Measurements from ENCODE around the gene MOCS3.

The MOCS3 gene

DNA sequence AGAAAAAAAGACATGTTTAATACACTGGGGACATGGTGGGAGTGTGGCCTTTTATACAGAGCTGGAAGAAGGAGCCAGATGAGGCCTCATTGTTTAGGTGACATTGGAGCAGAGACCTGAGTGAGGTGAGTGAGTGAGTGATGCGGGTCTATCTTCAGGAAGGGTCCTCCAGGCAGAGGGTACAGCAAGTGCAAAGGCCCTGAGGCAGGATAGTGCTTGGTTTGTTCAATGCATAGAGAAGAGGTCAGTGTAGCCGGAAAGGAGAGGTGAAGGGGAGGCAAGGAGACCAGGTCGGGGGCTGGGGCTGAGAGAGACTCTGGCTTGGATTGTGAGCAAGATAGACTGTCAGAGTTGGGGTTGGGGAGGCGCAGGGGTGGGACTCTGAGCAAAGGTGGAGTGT, 40.7 kb downstream of the MOCS3 start:
- peaks cover 7% of the 10 kb centered on the region for H3K4me1 ChIP-seq (ENCODE audit: control insufficient read depth, insufficient read depth, low read length)
- H3K36me3 ChIP-seq (ENCODE audit: control insufficient read depth, insufficient read depth, low read length) = no peaks in the 10 kb centered on the region
- no peaks in the 10 kb centered on the region for H3K9me3 ChIP-seq (ENCODE audit: control insufficient read depth, low read length)
- H3K27me3 ChIP-seq (ENCODE audit: control insufficient read depth, insufficient read depth, low read length, poor library complexity, severe bottlenecking) = no peaks in the 10 kb centered on the region
- WGBS, 2 experiments = 94 to 96% methylated on average over 4 of the region's 4 CpGs
- H3K27ac ChIP-seq (ENCODE audit: insufficient read depth, low read depth, low read length, poor library complexity, severe bottlenecking) = no peak overlapping the region
- H3K4me3 ChIP-seq (ENCODE audit: insufficient read depth, low read depth, low read length) = no peak overlapping the region

DNA sequence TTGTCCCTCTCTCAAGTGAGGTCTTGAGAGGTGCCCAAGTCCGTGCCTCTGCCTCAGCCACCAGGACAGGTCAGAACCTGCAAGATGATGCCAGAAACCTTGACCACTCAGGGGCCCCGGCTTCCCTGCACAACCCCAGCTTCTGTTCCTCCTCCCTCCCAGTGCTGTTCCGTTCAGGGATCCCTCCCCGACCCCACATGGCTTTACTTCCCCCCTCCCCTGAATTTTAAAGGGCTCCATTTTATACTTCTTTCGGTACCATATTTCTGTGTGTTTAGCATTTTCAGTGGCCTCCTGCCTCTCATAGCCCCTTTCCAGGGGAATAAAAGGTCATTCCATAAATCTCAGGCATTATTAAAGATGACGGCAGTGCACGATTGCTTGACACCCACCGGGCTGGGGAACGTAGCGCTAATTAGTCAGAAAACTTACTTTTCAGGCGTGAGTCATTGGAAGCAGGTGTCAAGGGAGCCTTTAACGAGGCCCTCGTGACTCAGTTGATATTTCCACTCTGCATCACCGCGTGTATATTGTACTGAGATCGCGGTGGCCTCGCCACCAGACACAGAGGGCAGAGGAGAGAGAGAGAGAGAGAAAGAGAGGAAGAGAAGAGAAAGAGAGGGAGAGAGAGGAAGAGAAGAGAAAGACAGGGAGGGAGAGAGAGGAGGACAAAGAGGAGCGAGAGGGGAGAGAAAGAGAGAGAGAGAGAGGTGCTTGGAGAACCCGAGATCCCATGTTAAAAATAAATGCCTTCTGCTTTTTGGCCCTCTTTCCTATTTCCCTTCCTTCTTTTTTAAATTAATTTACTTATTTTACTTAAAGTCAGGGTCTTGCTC, 43.0 kb downstream of the MOCS3 start:
- Histone ChIP-seq H3K27ac (ENCODE audit: insufficient read depth, low read depth, low read length, poor library complexity, severe bottlenecking) (no peak overlapping the region), H3K4me3 (ENCODE audit: insufficient read depth, low read depth, low read length) (no peak overlapping the region), H3K4me1 (ENCODE audit: control insufficient read depth, insufficient read depth, low read length) (peaks cover 10% of the 10 kb centered on the region), H3K9me3 (ENCODE audit: control insufficient read depth, low read length) (no peaks in the 10 kb centered on the region), H3K36me3 (ENCODE audit: control insufficient read depth, insufficient read depth, low read length) (no peaks in the 10 kb centered on the region), H3K27me3 (ENCODE audit: control insufficient read depth, insufficient read depth, low read length, poor library complexity, severe bottlenecking) (no peaks in the 10 kb centered on the region)
- WGBS, 2 experiments = 94 to 95% methylated on average over 19 to 20 of the region's 20 CpGs

DNA sequence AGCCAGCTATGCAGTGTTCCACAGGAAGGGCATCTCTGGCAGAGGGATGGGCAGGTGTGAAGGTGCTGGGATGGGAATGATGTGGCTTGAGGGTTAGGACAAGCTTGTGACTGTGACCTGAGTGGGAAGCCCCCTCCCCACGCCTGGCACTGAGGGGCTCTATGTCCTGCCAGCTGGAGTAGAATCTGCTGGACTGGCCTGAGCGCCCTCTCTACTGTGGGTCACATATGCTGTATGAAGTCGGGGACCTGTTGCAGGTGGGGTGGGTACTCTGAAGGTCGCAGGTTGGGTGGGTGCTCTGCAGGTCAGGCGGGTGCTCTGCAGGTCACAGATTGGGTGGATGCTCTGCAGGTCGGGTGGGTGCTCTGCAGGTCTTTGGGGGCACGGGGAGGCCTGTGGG, 44.0 kb downstream of the MOCS3 start:
- WGBS, 2 experiments = 92% methylated on average over 7 of the region's 7 CpGs
- Histone ChIP-seq H3K4me1 (ENCODE audit: control insufficient read depth, insufficient read depth, low read length) (peaks cover 10% of the 10 kb centered on the region), H3K4me3 (ENCODE audit: insufficient read depth, low read depth, low read length) (no peak overlapping the region), H3K27me3 (ENCODE audit: control insufficient read depth, insufficient read depth, low read length, poor library complexity, severe bottlenecking) (no peaks in the 10 kb centered on the region), H3K27ac (ENCODE audit: insufficient read depth, low read depth, low read length, poor library complexity, severe bottlenecking) (no peak overlapping the region), H3K9me3 (ENCODE audit: control insufficient read depth, low read length) (no peaks in the 10 kb centered on the region), H3K36me3 (ENCODE audit: control insufficient read depth, insufficient read depth, low read length) (no peaks in the 10 kb centered on the region)

DNA sequence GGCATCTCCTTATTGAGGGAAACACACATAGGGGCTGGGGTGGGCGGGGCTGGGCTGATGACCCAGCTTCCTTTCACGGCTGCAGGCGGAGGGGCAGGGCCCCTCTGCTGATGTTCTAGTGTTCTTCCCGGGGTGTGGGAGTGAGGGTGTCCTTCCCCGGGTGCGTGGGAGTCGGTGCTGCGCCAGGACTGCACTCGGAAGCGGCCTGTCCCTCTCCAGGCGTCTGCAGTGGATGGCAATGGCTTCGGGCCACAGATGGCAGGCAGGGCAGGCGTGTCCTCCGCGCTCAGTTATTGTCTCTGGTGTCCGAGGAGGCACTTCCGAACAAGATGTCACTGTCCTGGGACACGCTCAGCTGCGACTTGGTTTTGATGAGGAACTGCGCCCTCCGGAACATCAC, 45.1 kb downstream of the MOCS3 start:
- H3K9me3 ChIP-seq (ENCODE audit: control insufficient read depth, low read length) = no peaks in the 10 kb centered on the region
- H3K36me3 ChIP-seq (ENCODE audit: control insufficient read depth, insufficient read depth, low read length) = no peaks in the 10 kb centered on the region
- H3K27ac ChIP-seq (ENCODE audit: insufficient read depth, low read depth, low read length, poor library complexity, severe bottlenecking) = no peak overlapping the region
- no peak overlapping the region for H3K4me3 ChIP-seq (ENCODE audit: insufficient read depth, low read depth, low read length)
- peaks cover 10% of the 10 kb centered on the region for H3K4me1 ChIP-seq (ENCODE audit: control insufficient read depth, insufficient read depth, low read length)
- WGBS, 2 experiments = 82 to 84% methylated on average over 21 of the region's 21 CpGs
- H3K27me3 ChIP-seq (ENCODE audit: control insufficient read depth, insufficient read depth, low read length, poor library complexity, severe bottlenecking) = no peaks in the 10 kb centered on the region

DNA sequence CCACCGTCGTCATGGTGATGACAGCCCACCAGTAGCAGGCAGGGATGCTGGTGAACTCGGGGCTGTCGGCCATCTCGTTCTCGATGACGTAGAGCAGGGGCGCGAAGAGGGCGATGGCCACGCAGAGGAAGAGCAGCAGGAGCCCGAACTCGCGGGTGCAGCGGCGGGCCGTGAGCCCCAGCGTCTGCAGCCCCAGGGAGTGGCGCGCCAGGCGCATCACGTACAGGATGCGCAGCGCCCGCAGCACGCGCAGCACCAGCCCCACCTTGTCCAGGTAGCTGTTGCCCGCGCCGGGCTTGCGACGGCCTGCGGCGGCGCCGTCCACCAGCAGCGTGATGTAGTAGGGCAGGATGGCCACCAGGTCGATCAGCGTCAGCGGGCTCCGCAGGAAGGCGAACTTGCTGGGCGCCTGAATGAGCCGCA, 45.7 kb downstream of the MOCS3 start:
- no peaks in the 10 kb centered on the region for H3K9me3 ChIP-seq (ENCODE audit: control insufficient read depth, low read length)
- peaks cover 10% of the 10 kb centered on the region for H3K4me1 ChIP-seq (ENCODE audit: control insufficient read depth, insufficient read depth, low read length)
- 96% methylated on average over 44 of the region's 44 CpGs for WGBS, 2 experiments
- no peak overlapping the region for H3K4me3 ChIP-seq (ENCODE audit: insufficient read depth, low read depth, low read length)
- H3K36me3 ChIP-seq (ENCODE audit: control insufficient read depth, insufficient read depth, low read length) = no peaks in the 10 kb centered on the region
- H3K27me3 ChIP-seq (ENCODE audit: control insufficient read depth, insufficient read depth, low read length, poor library complexity, severe bottlenecking) = no peaks in the 10 kb centered on the region
- no peak overlapping the region for H3K27ac ChIP-seq (ENCODE audit: insufficient read depth, low read depth, low read length, poor library complexity, severe bottlenecking)

DNA sequence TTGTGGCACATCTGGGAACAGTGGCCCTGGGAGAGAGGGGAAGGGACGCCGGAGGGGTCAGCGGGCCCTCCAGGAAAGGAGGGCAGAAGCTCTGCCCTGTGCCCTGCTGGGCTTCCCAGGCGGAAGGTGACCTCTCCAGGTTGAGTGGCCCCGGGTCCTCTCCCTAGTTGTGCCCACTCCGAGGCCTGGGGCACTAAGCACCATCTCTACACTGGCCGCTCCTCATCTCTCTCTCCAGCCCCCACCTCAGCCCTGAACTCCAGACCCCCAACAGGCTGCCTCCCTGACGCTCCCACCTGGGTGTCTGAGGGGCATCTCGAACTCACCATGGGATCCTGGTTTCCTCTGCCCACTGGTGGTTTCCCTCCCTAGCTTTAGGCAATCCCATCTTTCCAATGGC, 46.2 kb downstream of the MOCS3 start:
- Histone ChIP-seq H3K4me1 (ENCODE audit: control insufficient read depth, insufficient read depth, low read length) (peaks cover 10% of the 10 kb centered on the region), H3K27ac (ENCODE audit: insufficient read depth, low read depth, low read length, poor library complexity, severe bottlenecking) (no peak overlapping the region), H3K9me3 (ENCODE audit: control insufficient read depth, low read length) (no peaks in the 10 kb centered on the region), H3K4me3 (ENCODE audit: insufficient read depth, low read depth, low read length) (no peak overlapping the region), H3K36me3 (ENCODE audit: control insufficient read depth, insufficient read depth, low read length) (no peaks in the 10 kb centered on the region), H3K27me3 (ENCODE audit: control insufficient read depth, insufficient read depth, low read length, poor library complexity, severe bottlenecking) (no peaks in the 10 kb centered on the region)
- 94 to 95% methylated on average over 9 of the region's 9 CpGs for WGBS, 2 experiments

DNA sequence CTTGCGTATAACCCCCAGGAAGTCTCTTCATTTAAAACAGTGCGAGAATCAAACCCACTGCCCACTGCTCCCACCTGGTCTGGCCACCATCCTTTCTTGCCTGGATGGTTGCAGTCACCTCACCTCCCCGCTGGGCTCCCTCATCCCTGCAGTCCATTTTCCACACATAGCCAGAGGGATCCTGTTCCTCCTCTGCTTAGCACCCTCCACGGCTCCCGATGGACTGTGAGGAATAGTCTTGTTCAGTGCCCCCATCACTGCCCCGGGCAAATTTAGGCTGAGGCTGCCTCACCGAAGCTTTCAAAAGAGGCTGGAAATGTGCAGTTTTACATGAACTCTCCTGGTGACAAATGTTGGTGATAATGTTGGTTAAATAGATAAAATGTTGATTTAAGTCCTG, 46.6 kb downstream of the MOCS3 start:
- no peaks in the 10 kb centered on the region for H3K9me3 ChIP-seq (ENCODE audit: control insufficient read depth, low read length)
- H3K4me1 ChIP-seq (ENCODE audit: control insufficient read depth, insufficient read depth, low read length) = peaks cover 10% of the 10 kb centered on the region
- 95 to 96% methylated on average over 7 of the region's 7 CpGs for WGBS, 2 experiments
- H3K4me3 ChIP-seq (ENCODE audit: insufficient read depth, low read depth, low read length) = no peak overlapping the region
- H3K27ac ChIP-seq (ENCODE audit: insufficient read depth, low read depth, low read length, poor library complexity, severe bottlenecking) = no peak overlapping the region
- no peaks in the 10 kb centered on the region for H3K36me3 ChIP-seq (ENCODE audit: control insufficient read depth, insufficient read depth, low read length)
- H3K27me3 ChIP-seq (ENCODE audit: control insufficient read depth, insufficient read depth, low read length, poor library complexity, severe bottlenecking) = no peaks in the 10 kb centered on the region

DNA sequence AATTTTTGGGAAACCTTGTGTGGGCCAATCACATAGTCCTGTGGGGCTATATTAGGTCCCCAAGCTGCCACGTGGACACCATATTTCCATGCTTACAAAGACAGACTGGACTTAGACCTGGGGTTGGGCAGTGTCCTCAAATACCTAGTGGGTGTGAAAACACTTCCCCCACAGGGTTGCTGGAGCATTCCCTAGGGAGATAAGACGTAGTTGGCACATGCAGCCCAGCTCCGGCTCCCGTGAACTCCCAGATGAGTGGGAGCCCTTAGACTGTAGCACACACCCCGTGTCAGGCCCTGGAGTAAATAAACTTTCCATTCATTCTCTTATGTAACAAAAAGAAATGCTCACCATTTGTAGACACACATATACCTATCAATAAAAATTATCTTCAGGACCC, 50.1 kb downstream of the MOCS3 start:
- Histone ChIP-seq H3K4me3 (ENCODE audit: insufficient read depth, low read depth, low read length) (no peak overlapping the region), H3K27ac (ENCODE audit: insufficient read depth, low read depth, low read length, poor library complexity, severe bottlenecking) (no peak overlapping the region), H3K9me3 (ENCODE audit: control insufficient read depth, low read length) (no peaks in the 10 kb centered on the region), H3K4me1 (ENCODE audit: control insufficient read depth, insufficient read depth, low read length) (peaks cover 11% of the 10 kb centered on the region), H3K36me3 (ENCODE audit: control insufficient read depth, insufficient read depth, low read length) (no peaks in the 10 kb centered on the region), H3K27me3 (ENCODE audit: control insufficient read depth, insufficient read depth, low read length, poor library complexity, severe bottlenecking) (no peaks in the 10 kb centered on the region)
- 92 to 93% methylated on average over 5 of the region's 5 CpGs for WGBS, 2 experiments

DNA sequence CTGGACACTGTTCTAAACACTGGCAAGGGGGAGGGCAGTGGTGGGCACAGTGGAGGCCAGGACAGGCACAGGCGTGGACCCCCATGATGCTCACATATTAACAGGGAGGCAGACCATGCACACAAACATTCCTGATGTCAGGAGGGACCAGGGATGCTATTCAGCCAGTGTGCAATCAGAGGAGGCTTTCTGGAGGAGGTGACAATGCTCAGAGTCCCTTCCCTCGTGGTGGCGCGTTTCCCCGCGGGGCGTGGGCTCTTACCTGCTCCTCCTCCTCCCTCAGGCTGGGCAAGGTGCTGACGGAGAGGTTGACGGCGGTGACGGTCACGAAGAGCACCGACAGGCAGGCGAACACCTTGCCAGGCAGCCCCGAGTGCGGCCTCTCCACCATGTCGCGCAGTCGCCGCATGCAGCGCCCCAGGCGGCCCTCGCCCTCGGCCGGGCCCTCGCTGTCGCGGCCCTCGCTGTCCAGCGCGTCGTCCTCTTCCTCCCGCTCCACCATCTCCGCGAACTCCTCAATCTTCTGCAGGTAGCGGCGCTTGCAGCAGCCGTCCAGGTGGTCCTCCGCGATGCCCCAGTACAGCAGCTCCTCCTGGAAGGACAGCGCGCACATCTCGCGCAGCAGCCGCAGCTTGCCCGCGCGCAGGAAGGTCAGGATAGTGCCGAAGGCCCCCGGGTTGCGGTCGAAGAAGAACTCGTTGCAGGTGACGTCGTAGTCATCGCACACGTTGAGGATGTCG, 50.9 kb downstream of the MOCS3 start:
- Histone ChIP-seq H3K27me3 (ENCODE audit: control insufficient read depth, insufficient read depth, low read length, poor library complexity, severe bottlenecking) (no peaks in the 10 kb centered on the region), H3K27ac (ENCODE audit: insufficient read depth, low read depth, low read length, poor library complexity, severe bottlenecking) (no peak overlapping the region), H3K9me3 (ENCODE audit: control insufficient read depth, low read length) (no peaks in the 10 kb centered on the region), H3K36me3 (ENCODE audit: control insufficient read depth, insufficient read depth, low read length) (no peaks in the 10 kb centered on the region), H3K4me1 (ENCODE audit: control insufficient read depth, insufficient read depth, low read length) (peaks cover 11% of the 10 kb centered on the region), H3K4me3 (ENCODE audit: insufficient read depth, low read depth, low read length) (no peak overlapping the region)
- WGBS, 2 experiments = 96% methylated on average over 58 of the region's 58 CpGs

DNA sequence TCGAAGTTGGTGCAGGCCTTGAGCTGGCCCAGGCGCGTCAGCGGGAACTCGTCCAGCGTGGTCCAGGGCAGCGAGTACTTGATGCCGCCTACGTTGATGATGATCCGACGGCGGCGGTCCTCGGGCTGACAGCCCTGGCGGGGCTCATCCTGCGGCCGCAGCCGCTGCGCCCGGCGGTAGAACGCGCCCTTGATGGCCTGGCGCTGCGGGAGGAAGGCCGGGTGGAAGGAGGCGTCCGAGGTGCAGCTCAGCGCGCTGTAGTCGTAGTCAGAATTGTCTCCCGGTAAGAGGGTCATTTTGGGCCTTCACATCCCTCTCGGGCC, 51.4 kb downstream of the MOCS3 start:
- no peaks in the 10 kb centered on the region for H3K9me3 ChIP-seq (ENCODE audit: control insufficient read depth, low read length)
- no peaks in the 10 kb centered on the region for H3K36me3 ChIP-seq (ENCODE audit: control insufficient read depth, insufficient read depth, low read length)
- peaks cover 15% of the 10 kb centered on the region for H3K4me1 ChIP-seq (ENCODE audit: control insufficient read depth, insufficient read depth, low read length)
- no peak overlapping the region for H3K4me3 ChIP-seq (ENCODE audit: insufficient read depth, low read depth, low read length)
- WGBS, 2 experiments = 96% methylated on average over 33 of the region's 33 CpGs
- no peaks in the 10 kb centered on the region for H3K27me3 ChIP-seq (ENCODE audit: control insufficient read depth, insufficient read depth, low read length, poor library complexity, severe bottlenecking)
- H3K27ac ChIP-seq (ENCODE audit: insufficient read depth, low read depth, low read length, poor library complexity, severe bottlenecking) = no peak overlapping the region
